Dorsolateral prefrontal cortex (tissue), 118 donors: Measurements from ENCODE around the gene SASS6. TPM values are rescaled to one million over a fixed set of nuclear protein-coding genes. Genes with fewer than 3 reads are reported as not detected.

Experiments
- total RNA-seq, 120 experiments: library from RNA; stranded (reverse); gene quantifications; one replicate each; pipeline versions ENCODE4 v1.2.3 to v1.2.4, GENCODE V29; 2022

The SASS6 gene
- total RNA-seq, 120 experiments from 2014 or later: 1.5 to 4.7 (median 3.1) TPM

Other genes starting within 250 kb of the SASS6 start
- gene SLC35A3, start 162.9 kb downstream of the SASS6 start, total RNA-seq: 10 to 100 TPM in 118 of 120 experiments, 1 to 10 TPM in 2; 8.8 to 24.9 (median 17.4) TPM
- gene TRMT13, start 233 bp upstream of the SASS6 start, total RNA-seq: 10 to 100 TPM in 114 of 120 experiments, 1 to 10 TPM in 6; 7.5 to 30.3 (median 15.5) TPM
- 10 to 100 TPM in 1 of 120 experiments, 1 to 10 TPM in 119; 2.2 to 10.0 (median 6.1) TPM for gene LRRC39, start 45.3 kb upstream of the SASS6 start, total RNA-seq
- 10 to 100 TPM; 13.7 to 27.3 (median 20.7) TPM for gene DBT, start 116.9 kb upstream of the SASS6 start, total RNA-seq
- gene RTCA, start 133.3 kb upstream of the SASS6 start, total RNA-seq: 10 to 100 TPM; 16.4 to 47.7 (median 35.9) TPM
- gene CDC14A, start 219.6 kb upstream of the SASS6 start, total RNA-seq: 10 to 100 TPM in 58 of 120 experiments, 1 to 10 TPM in 62; 4.6 to 26.1 (median 9.8) TPM